Measurements from ENCODE around the gene TFCP2L1. TPM values are rescaled to one million over a fixed set of nuclear protein-coding genes. Genes with fewer than 3 reads are reported as not detected.

TFCP2L1 gene
- total RNA-seq, 1 donor from 2014 or later: 5.8 TPM

GRCh38 chr2:121218386-121218938 lies 66.5 kb downstream of the TFCP2L1 start:
- no peak for DNase-seq

- DNase-seq: no peak
These were observed 67.4 kb downstream of the TFCP2L1 start for GRCh38 chr2:121217627-121218026.

- no peak for DNase-seq
These were observed 70.7 kb downstream of the TFCP2L1 start for GRCh38 chr2:121214296-121214695.

- DNase-seq: no peak
These were observed 71.6 kb downstream of the TFCP2L1 start for GRCh38 chr2:121213386-121213785.

- DNase-seq: no peak
These were observed 72.2 kb downstream of the TFCP2L1 start for GRCh38 chr2:121212661-121213325.

GRCh38 chr2:121211689-121212151 lies 73.3 kb downstream of the TFCP2L1 start:
- DNase-seq: no peak

GRCh38 chr2:121211251-121211650 lies 73.8 kb downstream of the TFCP2L1 start:
- no peak for DNase-seq

- no peak for DNase-seq
These were observed 74.3 kb downstream of the TFCP2L1 start for GRCh38 chr2:121210691-121211090.

- no peak for DNase-seq
These were observed 75.9 kb downstream of the TFCP2L1 start for GRCh38 chr2:121209014-121209610.

- no peak for DNase-seq
These were observed 77.5 kb downstream of the TFCP2L1 start for GRCh38 chr2:121207494-121207893.

- peak; percentile 76 for DNase-seq
These were observed 79.6 kb downstream of the TFCP2L1 start for GRCh38 chr2:121205321-121205942.

GRCh38 chr2:121203591-121204249 lies 81.3 kb downstream of the TFCP2L1 start:
- no peak for DNase-seq

- DNase-seq: no peak
These were observed 82.3 kb downstream of the TFCP2L1 start for GRCh38 chr2:121202541-121203310.

- DNase-seq: no peak
These were observed 83.2 kb downstream of the TFCP2L1 start for GRCh38 chr2:121201796-121202195.

GRCh38 chr2:121200419-121201315 lies 84.3 kb downstream of the TFCP2L1 start:
- no peak for DNase-seq

GRCh38 chr2:121200011-121200347 lies 85.0 kb downstream of the TFCP2L1 start:
- no peak for DNase-seq

GRCh38 chr2:121199281-121200010 lies 85.6 kb downstream of the TFCP2L1 start:
- no peak for DNase-seq

- no peak for DNase-seq
These were observed 87.5 kb downstream of the TFCP2L1 start for GRCh38 chr2:121197369-121198091.

GRCh38 chr2:121196849-121197155 lies 88.2 kb downstream of the TFCP2L1 start:
- no peak for DNase-seq

Data from tongue (tissue), 2 donors.